Breast epithelium (tissue), 4 donors: Measurements from ENCODE around the gene RIMBP2. TPM values are rescaled to one million over a fixed set of nuclear protein-coding genes. Genes with fewer than 3 reads are reported as not detected.

Source experiments
- DNase-seq, 2 donors: peaks; one replicate each; pipeline ENCODE4 v3.0.0-alpha.2; 2019; ENCODE audit warnings: low spot score in 2 of 2
- H3K27ac ChIP-seq, 2 donors: fragments of 200-600 bp; sonication (generic) in 1 of 2; one replicate each; pipeline ENCODE4 v1.5.1; 2016 to 2019; ENCODE audit warnings: mild to moderate bottlenecking in 1 of 2
- H3K27me3 ChIP-seq, 2 donors: fragments of 200-600 bp; sonication (generic) in 1 of 2; one replicate each; pipeline versions ENCODE4 v1.5.1 to v1.6.0; 2017 to 2019; ENCODE audit warnings: control low read depth in 1 of 2, mild to moderate bottlenecking in 1 of 2
- H3K36me3 ChIP-seq: fragments of 200-600 bp; one replicate; pipeline ENCODE4 v1.5.1; 2019
- H3K4me1 ChIP-seq, 2 donors: fragments of 200-600 bp; sonication (generic); one replicate each; pipeline ENCODE4 v1.5.1; 2016 to 2019; ENCODE audit warnings: control low read depth in 1 of 2
- H3K4me3 ChIP-seq, 3 donors: fragments of 200-600 bp; sonication (generic); 1 replicate in 2 of 3; 2 replicates in 1 of 3; pipeline ENCODE4 v1.5.1; 2016 to 2019; ENCODE audit warnings: mild to moderate bottlenecking in 3 of 3, moderate library complexity in 2 of 3
- H3K9me3 ChIP-seq, 2 donors: fragments of 200-600 bp; sonication (generic) in 1 of 2; one replicate each; pipeline ENCODE4 v1.5.1; 2016 to 2019; ENCODE audit warnings: control low read depth in 1 of 2
- CTCF ChIP-seq, 3 donors: fragments of 450-650 bp; IDR thresholded peaks; one replicate each; pipeline ENCODE4 v1.5.1; 2016 to 2017; ENCODE audit warnings: antibody characterized with exemption in 3 of 3, mild to moderate bottlenecking in 3 of 3, moderate library complexity in 3 of 3
- POLR2A ChIP-seq: fragments of 450-650 bp; IDR thresholded peaks from one replicate; pipeline ENCODE4 v1.6.1; 2016; ENCODE audit warnings: antibody characterized with exemption, mild to moderate bottlenecking, moderate library complexity
- POLR2AphosphoS5 ChIP-seq, 3 donors: sonication (generic); formaldehyde crosslinking; IDR thresholded peaks; one replicate each; pipeline ENCODE4 v1.6.1; 2017; ENCODE audit warnings: antibody characterized with exemption in 3 of 3
- intact Hi-C: fragments of 100-400 bp; cut with DNase I; formaldehyde crosslinking; loops from one replicate; pipeline ENCODE4 v1.15.1; 2023; ENCODE audit warnings: low total_unique reads
- total RNA-seq, 3 donors: library from RNA; depleted of rRNA; stranded (reverse); fragments of >200 nt; gene quantifications; one replicate each; pipeline ENCODE4 v1.1.0, GENCODE V29; 2016

Gene RIMBP2
- total RNA-seq, 3 donors from 2014 or later, result under 0.01 to 0.59 (median under 0.01) TPM

GRCh38 chr12:130353081-130353480 lies 363.0 kb downstream of the RIMBP2 start:
- Histone ChIP-seq H3K9me3 (no peaks in the 10 kb centered on the region), H3K27me3 (peaks cover 0 to 30% of the 10 kb centered on the region in 2 donors), H3K4me1 (no peaks in the 10 kb centered on the region), H3K27ac (no peak overlapping the region), H3K36me3 (no peaks in the 10 kb centered on the region), H3K4me3 (no peak overlapping the region)
- DNase-seq, result no peak
- TF ChIP-seq POLR2AphosphoS5 (IDR thresholded peaks at IDR 0.05), result no peak
- TF ChIP-seq CTCF (IDR thresholded peaks at IDR 0.05), result no peak
- TF ChIP-seq POLR2A, result no peak
- intact Hi-C loops, result no loop called here

GRCh38 chr12:130351326-130351725 lies 364.8 kb downstream of the RIMBP2 start:
- H3K36me3 ChIP-seq, result no peaks in the 10 kb centered on the region
- no peak overlapping the region for H3K4me3 ChIP-seq
- H3K27me3 ChIP-seq, result peaks cover 0 to 19% of the 10 kb centered on the region in 2 donors
- DNase-seq, result no peak
- no peaks in the 10 kb centered on the region for H3K9me3 ChIP-seq
- no peaks in the 10 kb centered on the region for H3K4me1 ChIP-seq
- TF ChIP-seq POLR2AphosphoS5 (IDR thresholded peaks at IDR 0.05) (no peak), CTCF (IDR thresholded peaks at IDR 0.05) (no peak), POLR2A (no peak)
- peak overlapping the region in 1 of 2 donors; percentile 4 for H3K27ac ChIP-seq
- intact Hi-C loops, result no loop called here

- DNase-seq, result no peak
- Histone ChIP-seq H3K36me3 (no peaks in the 10 kb centered on the region), H3K27me3 (peaks cover 0 to 19% of the 10 kb centered on the region in 2 donors), H3K9me3 (no peaks in the 10 kb centered on the region), H3K4me1 (no peaks in the 10 kb centered on the region), H3K4me3 (no peak overlapping the region), H3K27ac (peak overlapping the region in 1 of 2 donors; percentile 4)
- intact Hi-C loops, result no loop called here
- TF ChIP-seq CTCF (IDR thresholded peaks at IDR 0.05) (no peak), POLR2AphosphoS5 (IDR thresholded peaks at IDR 0.05) (no peak), POLR2A (no peak)
These were observed 365.4 kb downstream of the RIMBP2 start for GRCh38 chr12:130350715-130351114.

GRCh38 chr12:130347588-130347987 lies 368.5 kb downstream of the RIMBP2 start:
- Histone ChIP-seq H3K4me1 (no peaks in the 10 kb centered on the region), H3K27me3 (peaks cover 0 to 14% of the 10 kb centered on the region in 2 donors), H3K4me3 (no peak overlapping the region), H3K9me3 (no peaks in the 10 kb centered on the region), H3K36me3 (no peaks in the 10 kb centered on the region), H3K27ac (no peak overlapping the region)
- no peak for DNase-seq
- no peak for TF ChIP-seq POLR2A
- TF ChIP-seq CTCF (IDR thresholded peaks at IDR 0.05), result no peak
- no peak for TF ChIP-seq POLR2AphosphoS5 (IDR thresholded peaks at IDR 0.05)
- intact Hi-C loops, result loop anchor here (5.0 kb wide), 1 partner anchor 65 kb away; no protein-coding TSS in a partner anchor

Other genes with a start within 250 kb of the RIMBP2 start
- 10 to 100 TPM; 11.6 to 23.2 (median 15.4) TPM for gene STX2, start 123.0 kb upstream of the RIMBP2 start, total RNA-seq
- 100 to 1,000 TPM; 157 to 186 (median 162) TPM for gene RAN, start 155.8 kb upstream of the RIMBP2 start, total RNA-seq
- gene ADGRD1, start 237.6 kb upstream of the RIMBP2 start, total RNA-seq, result 10 to 100 TPM; 11.6 to 47.5 (median 18.7) TPM